Central memory CD8-positive, alpha-beta T cell (primary cell): ENCODE measurements around the gene SYCN.

Source experiments
- ATAC-seq: fragments of 150-1000 bp; cut with Tn5 transposase; replicated peaks from 2 replicates; pipeline ENCODE4 v1.10.0; 2022; ENCODE audit warnings: mild to moderate bottlenecking, moderate FRiP score, moderate number of reproducible peaks; ENCODE audit not compliant: poor library complexity, severe bottlenecking; ENCODE audit errors: extremely low read depth
- DNase-seq, 2 donors: peaks; one replicate each; pipeline ENCODE4 v3.0.0; 2021; ENCODE audit warnings: low spot score in 2 of 2
- H3K27ac Mint-ChIP-seq: one replicate; pipeline ENCODE4 v1.8.0; 2022; ENCODE audit warnings: low read depth, mild to moderate bottlenecking, moderate library complexity, mixed read lengths
- H3K27me3 Mint-ChIP-seq: one replicate; pipeline ENCODE4 v1.8.0; 2022; ENCODE audit warnings: mixed read lengths
- H3K36me3 Mint-ChIP-seq: one replicate; pipeline ENCODE4 v1.8.0; 2022; ENCODE audit warnings: mild to moderate bottlenecking, moderate library complexity, mixed read lengths; ENCODE audit not compliant: insufficient read depth
- H3K4me1 Mint-ChIP-seq: one replicate; pipeline ENCODE4 v1.8.0; 2022; ENCODE audit warnings: mixed read lengths
- H3K4me3 Mint-ChIP-seq: one replicate; pipeline ENCODE4 v1.8.0; 2022; ENCODE audit warnings: mild to moderate bottlenecking, moderate library complexity, mixed read lengths
- H3K9me3 Mint-ChIP-seq: one replicate; pipeline ENCODE4 v1.8.0; 2022; ENCODE audit warnings: mixed read lengths

SYCN gene

DNA sequence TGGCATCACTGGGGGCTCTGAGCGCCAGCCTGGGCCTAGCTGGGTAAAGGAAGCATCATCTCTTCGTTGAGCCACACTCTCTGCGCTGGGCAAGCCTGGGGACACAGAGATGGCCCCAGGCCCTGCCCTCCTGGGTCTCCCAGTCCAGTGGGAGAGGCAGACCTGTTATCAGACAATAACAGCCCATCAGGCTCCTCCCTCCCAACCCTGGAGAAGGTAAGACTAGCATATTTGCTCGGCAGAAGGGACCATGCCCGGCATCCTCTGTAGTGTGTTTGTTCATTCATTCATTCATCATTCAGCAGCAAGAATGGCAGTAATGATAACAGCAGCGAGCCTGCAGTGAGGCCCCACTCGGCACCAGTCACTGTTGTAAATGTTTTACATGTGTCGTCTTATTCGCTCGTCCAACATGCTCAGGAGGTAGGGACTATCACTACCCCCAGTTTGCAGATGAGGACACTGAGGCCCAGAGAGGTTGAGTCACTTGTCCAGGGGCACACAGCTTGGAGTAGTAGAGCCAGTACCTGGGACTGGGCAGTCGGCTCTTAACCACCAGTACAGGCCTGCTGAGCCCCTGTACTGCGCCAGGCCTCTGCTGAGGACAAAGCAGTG is 45.3 kb downstream of the SYCN start:
- no peaks in the 10 kb centered on the region for H3K9me3 Mint-ChIP-seq
- H3K27ac Mint-ChIP-seq = no peak overlapping the region
- no peak overlapping the region for H3K4me3 Mint-ChIP-seq
- H3K36me3 Mint-ChIP-seq = peaks cover 2% of the 10 kb centered on the region
- H3K27me3 Mint-ChIP-seq = no peaks in the 10 kb centered on the region
- DNase-seq (no peak), ATAC-seq (no peak)
- H3K4me1 Mint-ChIP-seq = peaks cover 55% of the 10 kb centered on the region

DNA sequence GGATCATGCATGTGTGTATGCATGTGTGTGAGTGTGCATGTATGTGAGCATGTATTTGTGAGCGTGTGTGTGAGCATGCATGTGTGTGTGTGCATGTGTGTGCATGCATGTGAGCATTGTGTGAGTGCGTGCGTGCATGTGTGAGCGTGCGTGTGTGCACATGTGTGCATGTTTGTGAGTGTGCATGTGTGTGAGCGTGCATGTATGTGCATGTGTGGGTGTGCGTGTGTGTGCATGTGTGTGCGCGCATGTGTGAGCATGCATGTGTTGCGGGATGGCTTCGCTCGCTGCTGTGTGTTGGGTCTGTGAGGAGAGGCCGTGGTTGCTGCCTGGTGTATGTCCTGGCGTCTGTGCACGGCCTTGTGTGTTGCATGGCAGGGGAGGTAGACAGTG is 46.1 kb downstream of the SYCN start:
- no peaks in the 10 kb centered on the region for H3K27me3 Mint-ChIP-seq
- no peak for ATAC-seq
- no peak overlapping the region for H3K4me3 Mint-ChIP-seq
- peaks cover 56% of the 10 kb centered on the region for H3K4me1 Mint-ChIP-seq
- H3K9me3 Mint-ChIP-seq = no peaks in the 10 kb centered on the region
- no peak overlapping the region for H3K27ac Mint-ChIP-seq
- H3K36me3 Mint-ChIP-seq = peaks cover 2% of the 10 kb centered on the region
- DNase-seq = no peak

DNA sequence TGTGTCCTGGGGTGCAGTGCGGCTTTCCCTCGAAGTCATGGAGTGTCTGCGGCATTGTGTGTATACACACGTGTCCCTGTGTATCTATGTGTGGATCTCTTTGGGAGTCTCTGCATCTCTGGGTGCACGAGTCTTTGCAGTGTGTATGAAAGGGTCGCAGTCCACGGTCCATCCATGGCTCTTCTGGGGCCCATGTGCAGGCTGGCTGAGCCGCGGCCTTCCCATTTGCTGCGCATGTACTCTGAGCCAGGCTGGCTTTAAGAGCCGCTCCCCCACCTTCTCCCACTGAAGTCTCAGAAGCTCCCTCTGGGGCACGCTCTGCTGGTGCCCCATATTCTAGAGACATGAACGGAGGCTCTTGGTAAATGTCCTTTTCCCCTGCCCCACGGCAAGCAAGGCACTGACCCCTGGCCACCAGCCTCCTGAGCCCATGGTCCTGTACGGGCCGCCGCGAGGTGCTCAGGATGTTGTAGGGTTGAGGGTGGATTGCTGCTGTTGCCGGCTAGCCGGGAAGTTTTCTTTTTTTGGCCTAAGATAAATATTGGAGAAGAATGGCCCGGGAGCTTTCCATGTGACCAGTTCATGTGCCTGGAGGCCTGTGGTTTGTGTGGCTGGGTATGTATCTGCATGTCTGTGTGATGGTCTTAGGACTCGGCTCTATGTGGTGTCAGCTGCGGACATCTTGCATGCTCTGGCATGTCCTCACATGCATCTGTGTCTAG is 46.6 kb downstream of the SYCN start:
- no peaks in the 10 kb centered on the region for H3K9me3 Mint-ChIP-seq
- no peak overlapping the region for H3K4me3 Mint-ChIP-seq
- DNase-seq (no peak), ATAC-seq (no peak)
- H3K36me3 Mint-ChIP-seq = no peaks in the 10 kb centered on the region
- peaks cover 51% of the 10 kb centered on the region for H3K4me1 Mint-ChIP-seq
- H3K27ac Mint-ChIP-seq = no peak overlapping the region
- no peaks in the 10 kb centered on the region for H3K27me3 Mint-ChIP-seq

DNA sequence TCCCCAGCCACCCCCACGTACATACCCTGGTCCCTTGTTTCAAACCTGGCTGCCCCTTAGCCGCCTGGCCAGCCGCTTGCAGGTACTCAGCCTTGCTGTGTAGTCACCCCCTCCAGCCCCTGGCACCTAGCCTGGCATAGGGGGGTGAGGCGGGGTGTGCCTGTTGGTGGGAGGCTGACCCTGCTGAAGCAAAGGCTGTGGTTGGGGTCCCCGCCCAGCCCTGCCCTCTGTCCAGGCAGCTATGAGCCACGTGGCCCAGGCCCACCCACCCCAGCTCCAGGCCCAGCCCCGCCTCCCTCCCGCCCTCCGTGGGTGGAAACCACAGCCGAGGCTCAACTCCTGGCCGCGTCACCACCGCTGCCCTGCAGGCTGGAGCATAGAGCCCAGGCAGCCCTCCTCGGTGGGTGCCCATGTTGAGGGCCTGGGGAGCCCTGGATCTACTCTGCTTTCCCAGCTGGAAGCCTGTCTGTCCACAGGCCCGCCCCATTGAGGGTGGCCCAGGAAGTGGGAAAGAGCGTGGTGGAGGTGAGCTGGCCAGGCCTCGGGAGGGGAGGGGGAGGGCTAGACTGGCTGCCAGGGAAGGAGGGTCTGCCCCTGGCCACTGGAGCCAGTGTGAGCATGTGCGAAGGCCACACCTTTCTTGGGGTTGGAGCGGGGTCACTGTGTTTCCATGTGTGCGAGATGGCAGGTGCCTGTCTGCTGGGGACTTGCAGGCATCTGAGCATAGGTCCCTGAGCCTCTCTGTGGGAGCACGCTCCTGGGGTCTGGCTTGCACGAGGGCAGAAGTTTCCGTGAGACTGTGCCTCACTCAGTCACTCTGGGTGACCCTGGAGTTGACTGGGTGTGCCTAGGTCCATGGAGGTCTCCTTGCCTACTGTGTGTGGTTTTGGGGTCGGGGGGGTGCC is 47.5 kb downstream of the SYCN start:
- Mint-ChIP-seq H3K27me3 (no peaks in the 10 kb centered on the region), H3K9me3 (no peaks in the 10 kb centered on the region), H3K36me3 (no peaks in the 10 kb centered on the region), H3K4me1 (peaks cover 49% of the 10 kb centered on the region), H3K4me3 (no peak overlapping the region), H3K27ac (no peak overlapping the region)
- DNase-seq (no peak), ATAC-seq (no peak)

DNA sequence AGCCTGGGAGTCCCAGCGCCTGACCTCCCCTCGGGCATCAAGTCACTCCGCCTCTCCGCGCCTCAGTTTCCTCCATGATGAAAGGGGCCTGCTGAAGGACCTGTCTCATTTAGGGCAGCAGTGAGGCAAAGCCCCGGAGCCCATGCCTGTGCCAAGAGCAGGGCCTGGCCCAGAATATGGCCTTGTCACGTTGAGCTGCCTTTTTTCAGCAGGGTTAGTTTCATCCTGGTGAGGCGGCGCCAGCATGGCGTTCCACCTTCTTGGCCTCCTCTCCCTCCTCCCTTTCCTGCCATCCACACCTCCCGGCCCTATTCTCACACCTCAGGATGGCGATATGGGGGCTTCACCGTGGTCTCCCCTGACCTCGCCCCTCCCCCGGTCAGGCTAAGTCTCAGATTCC is 48.3 kb downstream of the SYCN start:
- peaks cover 3% of the 10 kb centered on the region for H3K36me3 Mint-ChIP-seq
- H3K4me3 Mint-ChIP-seq = no peak overlapping the region
- no peak for DNase-seq
- peaks cover 54% of the 10 kb centered on the region for H3K4me1 Mint-ChIP-seq
- no peaks in the 10 kb centered on the region for H3K9me3 Mint-ChIP-seq
- no peak overlapping the region for H3K27ac Mint-ChIP-seq
- H3K27me3 Mint-ChIP-seq = no peaks in the 10 kb centered on the region
- ATAC-seq = no peak

DNA sequence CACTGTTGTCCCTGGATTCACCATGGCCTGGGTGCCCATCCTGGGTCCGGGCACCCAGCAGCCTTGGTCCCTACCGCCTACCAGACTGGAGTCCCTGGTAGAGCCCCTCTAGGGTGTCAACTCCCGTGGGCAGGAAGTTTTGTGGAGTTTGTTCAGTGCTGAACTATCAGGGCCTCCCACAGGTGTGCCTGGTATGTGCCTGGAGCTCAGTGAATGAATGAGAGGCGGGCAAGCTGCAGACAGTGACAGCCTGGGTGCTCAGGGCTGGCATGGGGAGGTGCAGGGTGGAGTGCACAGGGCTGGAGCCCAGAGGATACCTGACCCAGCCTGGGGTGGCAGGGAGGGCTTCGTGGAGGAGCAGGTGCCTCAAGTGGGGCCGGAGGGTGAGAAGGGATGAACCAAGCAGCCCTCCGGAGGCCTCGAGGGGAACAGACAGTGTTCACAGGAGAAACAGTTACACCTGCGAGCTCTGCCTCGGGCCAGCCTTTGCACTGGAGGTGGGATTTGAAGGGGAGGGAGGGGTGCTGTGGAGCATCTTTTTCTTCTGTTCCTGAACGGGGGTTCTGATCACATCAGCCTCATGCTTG is 48.9 kb downstream of the SYCN start:
- Mint-ChIP-seq H3K27ac (no peak overlapping the region), H3K36me3 (peaks cover 4% of the 10 kb centered on the region), H3K4me1 (peaks cover 50% of the 10 kb centered on the region), H3K4me3 (no peak overlapping the region), H3K27me3 (no peaks in the 10 kb centered on the region), H3K9me3 (no peaks in the 10 kb centered on the region)
- ATAC-seq (no peak), DNase-seq (no peak)

DNA sequence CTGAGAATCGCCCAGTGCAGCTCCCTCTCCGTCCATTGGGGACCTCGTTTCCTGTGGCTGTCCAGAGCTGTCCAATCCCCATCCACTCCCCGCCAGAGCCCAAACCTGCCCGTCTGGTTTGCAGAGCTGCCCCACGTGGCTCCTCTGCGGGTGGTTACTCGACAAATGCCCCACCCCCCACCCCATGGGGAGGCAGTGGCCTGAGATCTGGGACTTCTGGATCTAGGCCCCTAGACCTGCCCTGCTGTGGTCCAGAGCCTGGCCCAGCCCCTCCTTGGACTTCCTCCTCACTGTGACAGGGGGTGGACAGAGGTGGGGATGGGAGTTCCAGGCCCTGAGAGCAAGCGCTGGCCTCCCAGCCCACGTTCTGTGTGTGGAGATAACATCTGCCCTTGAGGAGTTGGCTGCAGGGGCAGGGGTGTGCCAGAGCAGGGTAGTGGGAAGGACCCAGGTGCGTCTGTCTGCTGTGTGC is 49.4 kb downstream of the SYCN start:
- Mint-ChIP-seq H3K27ac (peak overlapping the region; percentile 36), H3K27me3 (no peaks in the 10 kb centered on the region), H3K4me3 (no peak overlapping the region), H3K36me3 (peaks cover 4% of the 10 kb centered on the region), H3K4me1 (peaks cover 49% of the 10 kb centered on the region), H3K9me3 (no peaks in the 10 kb centered on the region)
- no peak for DNase-seq
- ATAC-seq = no peak

DNA sequence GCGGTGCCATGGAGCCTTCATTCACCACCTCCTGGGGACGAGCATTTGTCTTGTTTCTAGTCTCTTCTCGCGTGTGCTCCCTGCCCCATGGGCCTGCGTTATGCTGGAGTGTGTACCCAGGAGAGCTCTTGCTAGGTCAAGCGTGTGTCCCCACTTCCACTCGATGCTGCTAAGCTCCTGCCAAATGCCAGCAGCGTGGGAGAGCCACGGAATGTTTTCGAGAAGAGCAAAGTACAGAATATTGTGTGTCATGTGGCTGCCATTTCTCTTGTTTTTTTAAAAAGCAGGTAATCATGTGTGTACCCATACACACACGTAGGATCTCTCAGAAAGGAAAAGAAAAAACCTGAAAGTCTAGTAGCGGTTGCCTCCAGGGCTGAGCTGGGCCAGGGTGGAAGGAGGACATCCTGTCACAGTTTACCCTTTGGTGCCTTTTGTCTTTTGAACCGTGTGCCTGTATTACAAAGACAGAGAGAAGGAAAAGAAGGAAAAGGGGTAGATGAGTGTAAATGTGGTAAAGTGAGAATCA is 49.9 kb downstream of the SYCN start:
- Mint-ChIP-seq H3K36me3 (peaks cover 4% of the 10 kb centered on the region), H3K27me3 (no peaks in the 10 kb centered on the region), H3K4me3 (no peak overlapping the region), H3K4me1 (peaks cover 45% of the 10 kb centered on the region), H3K9me3 (no peaks in the 10 kb centered on the region), H3K27ac (peak overlapping the region; percentile 36)
- no peak for ATAC-seq
- no peak for DNase-seq
